ENCODE results near the gene FBRSL1. TPM values are rescaled to one million over a fixed set of nuclear protein-coding genes. Genes with fewer than 3 reads are reported as not detected.

FBRSL1 gene
- total RNA-seq, 1 experiment from 2014 or later = 124 TPM

DNA sequence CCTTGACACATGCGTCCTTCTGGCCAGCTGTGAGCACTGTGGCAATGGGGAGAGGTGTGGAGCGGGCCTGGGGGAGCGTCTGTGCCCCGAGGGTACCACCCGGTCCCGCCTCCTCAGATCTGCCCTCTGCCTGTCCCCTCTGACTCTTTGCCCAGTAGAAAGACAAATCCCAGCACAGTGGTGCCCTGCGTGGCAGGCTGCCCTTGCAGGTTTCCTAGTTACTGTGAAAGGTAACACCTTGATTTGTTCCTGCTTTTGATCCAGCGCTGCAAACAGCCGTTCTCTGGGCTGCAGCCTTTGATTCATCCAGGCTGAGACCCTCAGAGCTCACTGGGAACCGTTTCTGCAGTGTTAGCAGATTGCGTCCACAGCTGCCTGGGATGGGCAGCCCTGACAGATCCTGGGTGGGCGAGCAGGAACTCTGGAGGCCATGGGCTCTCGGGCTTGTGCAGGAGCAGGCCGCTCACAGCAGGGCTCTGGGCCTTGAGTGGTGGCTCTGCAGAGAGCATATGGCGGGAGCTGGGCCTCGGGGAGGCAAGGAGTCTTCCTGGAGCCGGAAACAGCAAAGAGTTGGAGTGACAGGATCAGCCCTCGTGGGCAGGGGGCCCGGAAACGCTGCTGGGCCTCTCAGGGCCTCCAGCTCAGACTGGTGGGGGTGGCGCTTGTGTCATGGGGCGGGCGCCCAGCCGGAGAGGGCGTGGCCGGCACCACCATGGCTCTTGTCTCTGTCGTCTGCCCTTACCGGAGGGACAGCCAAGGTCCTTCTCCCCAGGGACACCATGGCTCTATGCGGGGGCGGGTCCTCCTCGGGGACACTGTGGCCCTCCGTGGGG, 16.6 kb downstream of the FBRSL1 start:
- peaks cover 13% of the 10 kb centered on the region; the same call in 1 of the 2 replicates for H4K20me1 ChIP-seq (ENCODE audit: insufficient read depth)

DNA sequence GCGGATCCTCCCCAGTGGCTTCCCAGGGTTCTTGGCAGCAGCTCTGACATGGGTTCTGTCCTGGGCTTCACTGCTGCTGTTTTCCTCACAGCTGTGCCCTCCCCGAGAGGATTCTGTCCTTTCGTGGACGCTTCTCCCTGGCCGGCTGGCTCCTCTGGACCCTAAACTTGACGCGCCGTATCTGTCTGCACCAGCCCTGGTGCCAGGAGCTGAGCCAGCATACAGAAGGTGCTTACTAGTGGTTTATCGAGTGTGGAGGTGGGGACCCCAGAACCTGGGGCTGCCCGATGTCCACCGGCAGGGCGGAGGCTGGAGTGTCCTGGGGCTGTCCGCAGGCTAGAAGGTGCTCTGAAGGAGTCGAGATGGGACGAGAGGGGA, 17.2 kb downstream of the FBRSL1 start:
- no peaks in the 10 kb centered on the region; a peak in 1 of 4 replicates for H3K36me3 ChIP-seq (ENCODE audit: control insufficient read depth in 1 of 2, insufficient read depth in 2 of 2, low read length in 2 of 2)
- ChIA-PET POLR2A (no interaction called here), CTCF (no interaction called here), RAD21 (ENCODE audit: low non-redundant PET in 1 of 2, low total read pairs in 2 of 2, uncharacterized antibody in 2 of 2, unreplicated experiment in 2 of 2) (no interaction called here)
- H3K9ac ChIP-seq (ENCODE audit: low read length) = no peak overlapping the region
- H3K27ac ChIP-seq (ENCODE audit: low read depth, low read length) = no peak overlapping the region
- peaks cover 10 to 22% of the 10 kb centered on the region in 2 experiments for H3K4me1 ChIP-seq (ENCODE audit: control insufficient read depth in 1 of 2, insufficient read depth in 2 of 2, low read length in 2 of 2)
- no peak overlapping the region for H3K4me3 ChIP-seq (replicated peaks in 1 of 2; ENCODE audit: low read depth in 1 of 2, low read length in 2 of 2)
- H4K20me1 ChIP-seq (ENCODE audit: insufficient read depth) = peaks cover 13% of the 10 kb centered on the region; the same call in 1 of the 2 replicates
- peaks cover 54% of the 10 kb centered on the region for H3K79me2 ChIP-seq (ENCODE audit: insufficient read depth, low read length)
- H3K9me2 ChIP-seq (ENCODE audit: insufficient read depth) = no peaks in the 10 kb centered on the region
- no peak overlapping the region for H3K4me2 ChIP-seq (ENCODE audit: low read length)
- no TSS peak for BruUV-seq (replicated peaks)
- H3K27me3 ChIP-seq (ENCODE audit: insufficient read depth, low read length) = no peaks in the 10 kb centered on the region
- intact Hi-C loops (cut with micrococcal nuclease) = no loop called here
- no peaks in the 10 kb centered on the region for H3K9me3 ChIP-seq (ENCODE audit: control insufficient read depth in 1 of 2, insufficient read depth in 1 of 2, low read depth in 1 of 2, low read length in 2 of 2)
- ATAC-seq (no peak), DNase-seq (ENCODE audit: low read depth, low spot score) (no peak)
- no peak overlapping the region for H2AFZ ChIP-seq (ENCODE audit: low read depth, low read length, poor library complexity, severe bottlenecking)
- TF ChIP-seq TCF7L2 (IDR thresholded peaks at IDR 0.05; ENCODE audit: borderline replicate concordance, extremely low read depth, insufficient read depth, insufficient read length) = no peak
- TF ChIP-seq MAX (IDR thresholded peaks at IDR 0.05) = no peak
- TF ChIP-seq CBX3 (IDR thresholded peaks at IDR 0.05; ENCODE audit: low read depth) = no peak
- TF ChIP-seq ZFX (IDR thresholded peaks at IDR 0.05) = no peak
- no peak for TF ChIP-seq EZH2phosphoT487 (IDR thresholded peaks at IDR 0.05; ENCODE audit: borderline replicate concordance)
- TF ChIP-seq POLR2AphosphoS5 (IDR thresholded peaks at IDR 0.05; ENCODE audit: low read depth, low read length) = no peak
- no peak for TF ChIP-seq FOSL1 (IDR thresholded peaks at IDR 0.05; ENCODE audit: low read depth)
- TF ChIP-seq JUND (IDR thresholded peaks at IDR 0.05) = no peak
- TF ChIP-seq YY1 (IDR thresholded peaks at IDR 0.05; ENCODE audit: extremely low read depth, insufficient replicate concordance, low read depth, low read length) = no peak
- TF ChIP-seq SIN3A (IDR thresholded peaks at IDR 0.05; ENCODE audit: low read depth) = no peak
- TF ChIP-seq, protein P1, sequence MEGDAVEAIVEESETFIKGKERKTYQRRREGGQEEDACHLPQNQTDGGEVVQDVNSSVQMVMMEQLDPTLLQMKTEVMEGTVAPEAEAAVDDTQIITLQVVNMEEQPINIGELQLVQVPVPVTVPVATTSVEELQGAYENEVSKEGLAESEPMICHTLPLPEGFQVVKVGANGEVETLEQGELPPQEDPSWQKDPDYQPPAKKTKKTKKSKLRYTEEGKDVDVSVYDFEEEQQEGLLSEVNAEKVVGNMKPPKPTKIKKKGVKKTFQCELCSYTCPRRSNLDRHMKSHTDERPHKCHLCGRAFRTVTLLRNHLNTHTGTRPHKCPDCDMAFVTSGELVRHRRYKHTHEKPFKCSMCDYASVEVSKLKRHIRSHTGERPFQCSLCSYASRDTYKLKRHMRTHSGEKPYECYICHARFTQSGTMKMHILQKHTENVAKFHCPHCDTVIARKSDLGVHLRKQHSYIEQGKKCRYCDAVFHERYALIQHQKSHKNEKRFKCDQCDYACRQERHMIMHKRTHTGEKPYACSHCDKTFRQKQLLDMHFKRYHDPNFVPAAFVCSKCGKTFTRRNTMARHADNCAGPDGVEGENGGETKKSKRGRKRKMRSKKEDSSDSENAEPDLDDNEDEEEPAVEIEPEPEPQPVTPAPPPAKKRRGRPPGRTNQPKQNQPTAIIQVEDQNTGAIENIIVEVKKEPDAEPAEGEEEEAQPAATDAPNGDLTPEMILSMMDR (IDR thresholded peaks at IDR 0.05 in 2 of 3, conservative IDR thresholded peaks at IDR 0.05 in 1 of 3; ENCODE audit: borderline replicate concordance in 1 of 3, insufficient read depth in 1 of 3, low read depth in 2 of 3, low read length in 2 of 3) = no peak
- no peak for TF ChIP-seq ELF1 (IDR thresholded peaks at IDR 0.05; ENCODE audit: borderline replicate concordance, low read depth)
- TF ChIP-seq, protein P2, sequence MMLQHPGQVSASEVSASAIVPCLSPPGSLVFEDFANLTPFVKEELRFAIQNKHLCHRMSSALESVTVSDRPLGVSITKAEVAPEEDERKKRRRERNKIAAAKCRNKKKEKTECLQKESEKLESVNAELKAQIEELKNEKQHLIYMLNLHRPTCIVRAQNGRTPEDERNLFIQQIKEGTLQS (IDR thresholded peaks at IDR 0.05) = no peak
- no peak for TF ChIP-seq SRF (IDR thresholded peaks at IDR 0.05; ENCODE audit: low read depth)
- no peak for TF ChIP-seq ZNF274 (IDR thresholded peaks at IDR 0.05; ENCODE audit: low read depth, low read length)

More for the DNA sequence above, 16.6 kb downstream of the FBRSL1 start:
- TF ChIP-seq FOSL1 (IDR thresholded peaks at IDR 0.05; ENCODE audit: low read depth) (no peak), MAX (IDR thresholded peaks at IDR 0.05) (no peak), ELF1 (IDR thresholded peaks at IDR 0.05; ENCODE audit: borderline replicate concordance, low read depth) (no peak), CEBPB (IDR thresholded peaks at IDR 0.05; ENCODE audit: low read depth) (no peak), ZFX (IDR thresholded peaks at IDR 0.05) (no peak), SIN3A (IDR thresholded peaks at IDR 0.05; ENCODE audit: low read depth) (no peak), EGR1 (IDR thresholded peaks at IDR 0.05; ENCODE audit: low read depth) (no peak), EZH2phosphoT487 (IDR thresholded peaks at IDR 0.05; ENCODE audit: borderline replicate concordance) (no peak), POLR2A (IDR thresholded peaks at IDR 0.05; ENCODE audit: borderline replicate concordance, extremely low read depth, insufficient read depth, insufficient read length) (no peak)
- DNase-seq (ENCODE audit: low read depth, low spot score) (no peak), ATAC-seq (no peak)
- H3K9me3 ChIP-seq (ENCODE audit: control insufficient read depth in 1 of 2, insufficient read depth in 1 of 2, low read depth in 1 of 2, low read length in 2 of 2) = no peaks in the 10 kb centered on the region
- no peak overlapping the region for H3K4me2 ChIP-seq (ENCODE audit: low read length)
- no peak overlapping the region for H3K27ac ChIP-seq (ENCODE audit: low read depth, low read length)
- H3K4me3 ChIP-seq (replicated peaks in 1 of 2; ENCODE audit: low read depth in 1 of 2, low read length in 2 of 2) = no peak overlapping the region
- no peak overlapping the region for H2AFZ ChIP-seq (ENCODE audit: low read depth, low read length, poor library complexity, severe bottlenecking)
- no peak overlapping the region for H3K9ac ChIP-seq (ENCODE audit: low read length)
- no peaks in the 10 kb centered on the region for H3K36me3 ChIP-seq (ENCODE audit: control insufficient read depth in 1 of 2, insufficient read depth in 2 of 2, low read length in 2 of 2)
- BruUV-seq (replicated peaks) = no TSS peak
- H3K79me2 ChIP-seq (ENCODE audit: insufficient read depth, low read length) = peaks cover 60% of the 10 kb centered on the region
- intact Hi-C loops (cut with micrococcal nuclease) = no loop called here
- H3K9me2 ChIP-seq (ENCODE audit: insufficient read depth) = no peaks in the 10 kb centered on the region
- H3K27me3 ChIP-seq (ENCODE audit: insufficient read depth, low read length) = no peaks in the 10 kb centered on the region
- peaks cover 16 to 27% of the 10 kb centered on the region in 2 experiments for H3K4me1 ChIP-seq (ENCODE audit: control insufficient read depth in 1 of 2, insufficient read depth in 2 of 2, low read length in 2 of 2)
- CTCF ChIA-PET = no interaction called here
- RAD21 ChIA-PET (ENCODE audit: low non-redundant PET in 1 of 2, low total read pairs in 2 of 2, uncharacterized antibody in 2 of 2, unreplicated experiment in 2 of 2) = no interaction called here
- POLR2A ChIA-PET = no interaction called here
